ENCODE measurements around the gene TUBB2B.

The TUBB2B gene

GRCh38 chr6:3175715-3176402 is 51.6 kb downstream of the TUBB2B start:
- no peak for TF ChIP-seq CTCF (IDR thresholded peaks at IDR 0.05; ENCODE audit: low read depth, low read length)
- DNase-seq (ENCODE audit: low read depth in 2 of 2), result no peak
- no peak overlapping the region for H3K4me3 ChIP-seq (replicated peaks in 1 of 2; ENCODE audit: low read depth in 2 of 2, low read length in 2 of 2)
